Activated effector memory CD4-positive, alpha-beta T cell treated with Interleukin-2 at 50 U/mL for 16 hours (primary cell): Measurements from ENCODE around the gene C5.
"Not testable (repeated sequence)": the region's sequence is repeated elsewhere in the genome, so short reads cannot be mapped to it uniquely, and the experiment has no call there.

Experiments
- DNase-seq: peaks from one replicate; pipeline ENCODE4 v3.0.0-alpha.2; 2020

The C5 gene

DNA sequence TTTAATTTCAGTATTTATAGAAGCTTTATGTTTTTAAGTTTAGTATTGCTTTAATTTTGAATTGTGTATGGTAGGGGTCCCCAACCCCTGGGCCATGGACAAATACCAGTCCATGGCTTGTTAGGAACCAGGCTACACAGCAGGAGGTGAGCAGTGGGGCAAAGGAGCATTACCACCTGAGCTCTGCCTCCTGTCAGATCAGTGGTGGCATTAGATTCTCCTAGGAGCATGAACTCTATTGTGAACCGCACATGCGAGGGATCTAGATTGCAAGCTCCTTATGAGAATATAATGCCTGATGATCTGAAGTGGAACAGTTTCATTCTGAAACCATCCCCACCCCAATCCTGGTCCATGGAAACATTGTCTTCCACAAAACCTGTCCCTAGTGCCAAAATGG lies 1.9 kb downstream of the C5 start:
- no peak for DNase-seq

GRCh38 chr9:121038804-121039203 lies 11.3 kb downstream of the C5 start:
- no peak for DNase-seq

GRCh38 chr9:121038362-121038761 lies 11.7 kb downstream of the C5 start:
- no peak for DNase-seq

DNA sequence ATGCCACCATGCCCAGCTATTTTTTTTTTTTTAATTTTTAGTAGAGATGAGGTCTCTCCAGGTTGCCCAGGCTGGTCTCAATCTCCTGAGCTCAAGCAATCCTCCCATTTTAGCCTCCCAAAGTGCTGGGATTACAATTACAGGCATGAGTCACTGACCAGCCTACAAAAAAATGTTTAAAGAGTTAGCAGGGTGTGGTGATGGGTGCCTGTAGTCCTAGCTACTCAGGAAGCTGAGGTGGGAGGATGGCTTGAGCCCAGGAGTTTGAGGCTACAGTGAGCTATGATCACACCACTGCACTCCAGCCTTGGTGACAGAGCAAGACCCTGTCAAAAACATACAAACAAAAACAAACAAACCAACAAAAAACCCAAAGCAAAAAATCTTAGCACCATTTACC lies 14.4 kb downstream of the C5 start:
- DNase-seq = not testable (repeated sequence)

- DNase-seq = no peak
Observed at GRCh38 chr9:121034529-121034928, 15.5 kb downstream of the C5 start.

- DNase-seq = no peak
Observed at GRCh38 chr9:121029469-121029868, 20.6 kb downstream of the C5 start.

DNA sequence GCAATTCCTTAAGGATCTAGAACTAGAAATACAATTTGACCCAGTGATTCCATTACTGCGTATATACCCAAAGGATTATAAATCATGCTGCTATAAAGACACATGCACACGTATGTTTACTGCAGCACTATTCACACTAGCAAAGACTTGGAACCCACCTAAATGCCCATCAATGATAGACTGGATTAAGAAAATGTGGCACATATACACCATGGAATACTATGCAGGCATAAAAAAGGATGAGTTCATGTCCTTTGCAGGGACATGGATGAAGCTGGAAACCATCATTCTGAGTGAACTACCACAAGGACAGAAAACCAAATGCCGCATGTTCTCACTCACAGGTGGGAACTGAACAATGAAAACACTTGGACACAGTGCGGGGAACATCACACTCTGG lies 21.8 kb downstream of the C5 start:
- DNase-seq = not testable (repeated sequence)

DNA sequence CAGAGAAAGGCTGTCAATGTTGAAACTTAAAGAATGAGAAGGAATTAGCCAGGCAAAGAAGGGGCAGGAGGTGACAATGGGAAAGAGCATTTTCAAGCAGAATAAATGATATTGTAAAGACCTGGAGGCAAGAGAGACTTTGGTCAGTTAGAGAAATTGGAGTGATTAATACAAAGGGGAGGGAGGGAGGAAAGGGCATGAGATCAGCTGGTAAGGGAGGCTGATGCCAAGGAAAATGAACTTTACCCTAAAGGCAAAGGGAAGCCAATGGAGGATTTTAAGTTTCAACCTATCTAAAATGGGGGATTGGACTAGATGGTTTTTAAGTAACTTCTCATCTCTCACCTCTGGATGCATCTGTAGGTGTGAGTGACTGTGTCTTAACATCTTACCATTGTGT lies 23.3 kb downstream of the C5 start:
- no peak for DNase-seq

DNA sequence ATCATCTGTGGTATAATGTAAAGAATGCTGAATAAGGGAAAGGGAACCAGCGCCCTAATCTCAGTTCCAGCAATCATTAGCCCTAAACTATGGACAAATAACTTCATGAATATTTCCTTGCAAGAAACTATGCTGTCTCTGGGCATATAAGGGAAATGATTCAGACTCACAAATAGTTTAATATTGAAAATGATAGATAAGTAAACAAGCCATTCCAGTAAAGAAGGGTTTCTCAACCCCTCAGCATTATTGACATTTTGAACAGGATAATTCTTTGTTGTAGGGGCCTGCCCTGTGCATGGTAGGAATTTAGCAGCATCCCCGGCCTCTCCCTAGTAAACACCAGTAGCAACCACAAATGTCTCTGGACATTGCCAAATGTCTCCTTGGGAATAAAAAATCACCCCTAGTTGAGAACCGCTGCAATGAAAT lies 23.8 kb downstream of the C5 start:
- DNase-seq = no peak

- DNase-seq = no peak
Observed at GRCh38 chr9:121024237-121024636, 25.8 kb downstream of the C5 start.

DNA sequence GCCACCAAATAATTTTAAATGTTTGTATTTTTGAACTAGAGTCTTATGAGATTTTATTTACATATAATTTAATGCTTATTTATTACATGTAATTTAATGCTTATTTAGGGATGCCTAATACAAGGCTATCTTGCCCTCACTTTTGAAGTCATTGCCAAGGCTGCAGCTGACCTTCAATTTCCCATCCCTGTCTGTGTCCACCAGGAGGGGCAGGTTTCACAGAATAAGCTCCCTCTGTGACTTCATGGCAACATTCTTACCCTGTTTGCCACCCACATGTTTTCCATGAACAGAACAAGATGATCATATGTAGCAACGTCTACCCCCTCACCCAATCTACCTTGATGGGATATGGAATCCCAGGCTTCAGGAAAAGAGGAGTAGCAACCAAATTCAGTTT lies 27.0 kb downstream of the C5 start:
- no peak for DNase-seq

GRCh38 chr9:121021301-121021700 lies 28.8 kb downstream of the C5 start:
- no peak for DNase-seq

DNA sequence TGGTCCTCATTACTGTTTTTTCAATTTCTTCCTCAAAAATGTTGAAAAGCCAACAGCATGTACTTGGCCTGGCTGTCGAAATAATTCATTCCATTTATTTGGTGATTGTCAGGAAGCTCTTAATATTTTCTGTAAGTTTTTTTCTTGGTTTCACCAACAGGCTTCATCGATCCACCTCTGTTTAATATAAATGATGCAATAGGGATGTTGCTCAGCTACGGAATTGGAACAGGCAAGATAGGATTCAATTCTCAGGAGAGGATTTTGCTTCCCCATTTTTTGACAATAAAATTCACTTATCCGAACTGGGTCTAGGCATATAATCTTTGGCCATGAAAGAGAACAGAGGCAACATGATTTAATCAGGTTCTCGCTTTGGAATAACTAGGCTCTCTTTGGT lies 30.8 kb downstream of the C5 start:
- no peak for DNase-seq

GRCh38 chr9:121013911-121014310 lies 36.2 kb downstream of the C5 start:
- no peak for DNase-seq

DNA sequence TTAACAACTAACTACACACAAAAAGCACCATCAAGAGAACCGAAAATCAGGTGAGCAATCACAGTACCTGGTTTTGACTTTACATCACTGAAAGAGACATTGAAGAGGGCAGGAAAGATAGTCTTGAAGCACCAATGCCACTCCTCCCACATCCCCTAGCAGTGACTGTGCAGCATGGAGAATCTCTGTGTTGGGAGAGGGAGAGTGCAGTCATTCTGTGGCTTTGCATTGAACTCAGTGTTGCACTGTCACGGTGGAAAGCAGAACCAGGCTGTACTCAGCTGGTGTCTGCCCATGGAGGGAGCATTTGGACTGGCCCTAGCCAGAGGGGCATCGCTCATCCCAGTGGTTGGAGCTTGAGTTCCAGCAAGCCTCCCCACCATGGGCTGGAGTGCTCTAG lies 40.4 kb downstream of the C5 start:
- DNase-seq = no peak

- DNase-seq = no peak
Observed at GRCh38 chr9:120999317-120999716, 50.8 kb downstream of the C5 start.

GRCh38 chr9:120998111-120998510 lies 52.0 kb downstream of the C5 start:
- DNase-seq = no peak

- DNase-seq = no peak
Observed at GRCh38 chr9:120997502-120997901, 52.6 kb downstream of the C5 start.

DNA sequence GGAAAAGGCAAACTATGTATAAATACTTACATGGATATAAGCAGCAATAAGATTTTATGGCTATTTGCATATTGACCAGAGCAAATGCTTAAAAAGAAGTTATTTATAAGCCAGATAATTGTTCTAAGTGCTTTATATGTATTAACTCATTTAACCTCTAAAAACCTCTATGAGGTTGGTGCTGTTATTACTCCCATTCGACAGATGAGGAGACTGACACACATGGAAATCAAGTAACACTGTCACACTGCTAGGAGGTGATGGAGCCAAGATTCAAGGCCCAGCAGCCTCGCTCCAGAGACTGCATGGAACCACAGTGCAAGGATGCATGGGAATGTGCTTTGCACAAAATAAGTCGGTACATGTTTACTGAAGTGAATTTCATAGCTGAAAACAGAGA lies 53.7 kb downstream of the C5 start:
- DNase-seq = no peak

- no peak for DNase-seq
Observed at GRCh38 chr9:120989065-120989464, 61.0 kb downstream of the C5 start.

GRCh38 chr9:120985819-120986222 lies 64.3 kb downstream of the C5 start:
- no peak for DNase-seq

DNA sequence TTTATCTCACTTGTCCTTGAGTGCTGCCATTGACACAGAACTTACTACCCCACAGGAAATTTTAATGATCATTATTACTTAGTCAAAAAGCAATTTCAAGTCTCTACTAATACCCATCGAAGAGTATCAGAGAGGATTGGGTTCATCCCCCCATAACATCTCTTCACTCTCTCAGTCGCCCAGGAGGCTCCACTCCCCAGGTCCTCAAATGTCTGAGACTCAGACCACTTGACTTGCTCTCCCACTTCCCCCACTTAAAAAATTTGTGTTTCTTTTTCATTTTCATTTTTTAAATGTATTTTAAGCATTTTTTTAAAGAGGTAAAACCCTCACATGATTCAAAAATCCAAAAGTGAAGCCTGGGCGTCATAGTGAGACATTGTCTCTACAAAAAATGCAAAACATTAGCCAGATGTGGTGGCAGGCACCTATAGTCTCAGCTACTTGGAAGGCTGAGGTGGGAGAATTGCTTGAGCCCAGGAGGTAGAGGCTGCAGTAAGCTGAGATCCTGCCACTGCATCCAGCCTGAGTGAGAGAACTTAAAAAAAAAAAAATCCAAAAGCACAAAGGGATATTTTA lies 66.7 kb downstream of the C5 start:
- no peak for DNase-seq

GRCh38 chr9:120982836-120983235 lies 67.2 kb downstream of the C5 start:
- DNase-seq = no peak

GRCh38 chr9:120980951-120981350 lies 69.1 kb downstream of the C5 start:
- DNase-seq = no peak

GRCh38 chr9:120979797-120980196 lies 70.3 kb downstream of the C5 start:
- DNase-seq = no peak

- DNase-seq = no peak
Observed at GRCh38 chr9:120978987-120979386, 71.1 kb downstream of the C5 start.
